GM18858 (cell line): ENCODE results near the gene MKNK1.

Experiments
- ATAC-seq: cut with Tn5 transposase; IDR thresholded peaks from one replicate; pipeline ENCODE4 v1.9.1; 2021; ENCODE audit not compliant: unreplicated experiment

MKNK1 gene

DNA sequence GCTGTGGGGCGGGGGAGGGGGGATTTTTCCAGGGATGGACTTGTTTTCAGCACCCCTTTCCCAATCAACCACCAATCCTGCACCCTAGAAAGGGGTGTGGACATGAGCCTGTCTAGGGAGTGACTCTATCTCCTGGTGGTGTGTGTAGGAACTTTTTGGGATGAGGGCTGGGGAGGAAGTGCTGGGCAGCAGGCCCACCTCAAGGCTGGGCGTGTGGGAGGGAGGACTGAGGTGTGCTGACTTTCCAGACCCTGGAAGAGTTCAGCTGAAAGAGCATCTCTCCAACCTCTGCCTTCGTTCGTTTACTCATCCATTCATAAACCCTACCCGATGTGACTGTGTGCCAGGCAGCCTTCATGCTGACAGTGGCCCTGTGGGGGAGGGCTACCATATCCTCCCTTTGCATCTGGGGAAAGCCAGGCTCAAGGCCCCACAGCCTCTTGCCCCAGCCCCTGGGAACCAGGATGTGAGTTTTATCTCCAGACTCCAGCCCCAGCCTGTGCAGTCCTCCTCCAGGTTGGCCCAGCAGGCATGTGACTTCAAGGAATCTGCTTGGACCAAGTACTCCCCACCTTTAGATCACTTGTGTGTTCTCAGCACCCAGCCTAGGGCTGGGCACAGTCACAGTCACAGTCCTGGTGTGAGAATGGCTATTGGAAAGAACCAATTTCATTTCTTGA, 59.4 kb downstream of the MKNK1 start:
- ATAC-seq = no peak

- no peak for ATAC-seq
These were observed 60.1 kb downstream of the MKNK1 start for GRCh38 chr1:46543761-46544560.

GRCh38 chr1:46543382-46543760, 60.7 kb downstream of the MKNK1 start:
- no peak for ATAC-seq

DNA sequence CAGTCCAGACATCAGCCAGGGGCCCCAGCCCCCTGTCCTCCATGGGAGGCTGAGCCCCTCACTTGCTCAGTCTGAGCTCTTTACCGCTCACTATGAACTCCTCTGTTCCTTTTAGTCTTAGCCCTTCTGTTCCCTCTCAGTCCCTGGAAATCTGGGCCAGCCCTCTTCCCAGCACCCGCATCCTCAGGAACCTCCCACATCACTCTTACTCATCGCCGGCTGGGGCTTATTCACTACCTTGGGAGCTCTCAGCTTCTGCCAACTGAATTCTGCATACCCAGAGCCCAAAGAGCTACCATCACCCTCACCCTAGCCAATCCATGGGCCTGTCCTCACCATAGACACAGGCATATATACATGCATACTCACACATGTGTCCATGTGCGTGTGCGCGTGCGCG, 64.1 kb downstream of the MKNK1 start:
- ATAC-seq = no peak

DNA sequence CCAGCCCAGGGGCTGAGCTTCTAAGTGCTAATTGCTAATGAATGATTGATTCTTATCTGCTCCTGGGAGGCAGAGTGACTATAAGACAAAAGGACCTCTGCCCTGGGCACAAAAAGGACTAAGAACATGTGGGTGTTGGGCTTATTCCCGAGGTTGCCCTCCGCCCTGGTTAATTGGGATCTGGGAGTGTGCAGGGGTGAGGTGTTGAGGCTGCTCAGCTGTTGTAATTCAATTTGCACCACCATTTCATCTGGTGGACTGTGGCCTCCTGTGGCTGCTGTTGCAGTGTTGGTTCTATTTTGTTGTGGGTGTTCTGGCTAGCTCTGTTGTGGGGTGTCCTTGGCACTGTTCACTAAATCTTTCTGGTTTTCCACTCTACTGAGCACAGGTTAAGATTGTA, 65.9 kb downstream of the MKNK1 start:
- no peak for ATAC-seq

DNA sequence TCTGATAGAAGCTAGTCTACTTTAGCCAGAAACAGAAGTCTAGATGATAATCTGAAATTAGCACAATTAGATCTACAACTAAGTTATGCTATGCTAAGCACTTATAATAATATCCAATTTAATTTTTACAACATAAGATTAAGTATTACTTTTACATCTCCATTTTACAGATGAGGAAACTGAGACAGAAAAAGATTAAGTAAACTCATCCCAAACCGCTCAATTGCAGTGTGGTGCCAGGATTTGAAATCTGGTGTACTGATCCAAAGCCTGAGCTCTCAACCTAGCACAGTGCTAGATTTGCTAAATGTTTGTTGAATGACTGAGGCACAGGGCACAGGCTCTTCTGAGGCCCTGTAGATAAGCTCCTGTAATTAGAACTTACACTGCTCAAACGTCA, 66.4 kb downstream of the MKNK1 start:
- no peak for ATAC-seq

DNA sequence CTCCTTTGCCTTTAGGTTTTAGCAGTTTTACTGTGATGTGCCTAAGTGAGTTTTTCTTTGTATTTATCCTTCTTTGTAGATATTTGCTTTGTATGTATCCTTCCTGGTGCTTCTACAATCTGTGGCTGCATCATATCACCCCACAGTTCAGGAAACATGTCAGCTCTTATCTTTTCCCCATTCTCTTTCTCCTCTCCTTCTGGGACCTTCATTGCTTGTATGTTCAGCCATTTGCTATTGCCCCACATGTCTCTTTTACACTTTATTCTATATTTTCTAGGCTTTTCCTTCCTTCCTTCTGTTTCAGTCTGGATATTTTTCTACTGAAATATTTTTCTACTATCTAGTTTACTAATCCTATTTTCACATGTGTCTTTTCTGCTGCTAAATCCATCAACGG, 67.5 kb downstream of the MKNK1 start:
- no peak for ATAC-seq

DNA sequence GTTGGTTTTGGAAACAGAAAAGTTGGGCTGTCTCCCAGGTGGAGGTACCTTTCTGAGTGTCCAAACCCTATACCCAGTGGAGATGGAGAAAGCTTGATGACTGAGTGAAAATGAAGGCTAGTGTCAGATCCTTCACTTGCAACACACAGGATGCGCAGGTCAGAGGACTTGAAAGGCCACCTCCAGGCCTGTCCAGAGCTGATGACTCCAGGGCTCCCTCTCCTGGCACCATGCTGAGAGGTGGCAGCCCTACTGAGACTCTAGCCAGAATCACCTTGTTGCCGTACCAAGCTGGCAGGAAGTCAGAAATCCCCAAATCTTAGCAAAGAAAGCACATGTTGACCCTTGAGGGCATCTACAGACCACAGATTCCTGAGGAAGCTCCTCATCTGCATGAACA, 69.0 kb downstream of the MKNK1 start:
- no peak for ATAC-seq

DNA sequence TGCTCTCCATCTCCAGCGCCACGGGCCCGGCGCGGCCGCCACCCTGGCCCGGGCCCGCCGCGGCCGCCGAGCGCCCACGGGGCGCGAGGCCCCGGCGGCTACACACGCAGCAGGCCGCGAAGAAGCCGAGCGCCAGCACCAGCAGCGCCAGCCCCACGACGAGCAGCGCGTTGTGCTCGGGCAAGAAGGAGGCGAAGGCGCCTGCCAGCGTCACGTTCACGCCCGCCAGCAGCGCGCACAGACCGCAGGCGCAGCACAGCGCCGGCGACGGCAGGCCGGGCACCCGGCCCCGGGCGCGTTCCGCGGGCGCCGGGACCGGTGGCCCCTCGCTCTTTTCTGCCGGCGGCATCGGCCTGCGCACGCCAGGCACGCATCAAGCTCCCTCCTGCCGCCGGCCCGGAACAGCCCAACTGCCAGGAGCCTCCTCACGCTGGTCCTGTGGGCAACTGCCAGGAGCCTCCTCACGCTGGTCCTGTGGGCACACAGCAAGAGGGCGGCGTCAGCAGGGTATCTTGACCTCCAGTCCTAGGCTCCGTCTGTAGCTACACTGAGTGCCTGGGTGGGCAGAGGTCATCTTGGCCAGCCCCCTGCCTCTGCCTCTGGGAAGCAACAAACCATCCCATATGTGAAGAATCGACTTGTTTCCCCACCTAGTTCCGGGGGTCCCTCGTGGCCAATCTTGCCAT, 70.7 kb downstream of the MKNK1 start:
- ATAC-seq = no peak

DNA sequence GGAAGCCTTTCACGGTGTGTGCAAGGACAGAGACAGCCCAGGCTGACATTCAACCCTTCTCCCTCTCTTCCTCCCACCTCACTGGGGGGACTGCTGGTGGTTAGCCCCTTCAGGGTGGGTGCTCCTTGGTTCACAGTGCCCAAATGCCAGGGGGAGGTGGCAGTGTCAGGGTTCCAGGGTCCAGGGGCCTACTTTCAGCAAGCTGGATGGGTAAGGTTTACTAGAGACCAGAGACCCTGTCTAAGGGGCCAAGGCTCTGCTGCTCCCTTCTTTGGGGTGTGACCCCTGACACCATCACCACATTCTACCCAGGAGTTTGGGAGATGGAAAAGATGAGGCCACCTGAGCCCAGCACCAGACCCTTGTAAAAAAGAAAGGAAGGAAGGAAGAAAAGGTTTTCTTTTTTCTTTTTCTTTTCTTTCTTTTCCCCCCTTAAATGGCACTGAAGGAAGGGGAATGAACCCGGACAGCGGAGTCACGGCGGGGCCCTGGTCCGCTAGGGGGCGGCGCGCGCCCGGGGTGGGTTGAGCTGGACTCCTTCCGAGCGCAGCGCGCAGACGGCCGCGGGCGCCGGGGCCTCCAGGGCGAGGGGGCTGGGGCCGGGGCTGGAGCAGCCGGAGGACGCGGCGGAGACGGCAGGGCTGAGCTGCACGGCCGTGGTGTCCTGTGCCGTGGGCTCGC, 71.4 kb downstream of the MKNK1 start:
- no peak for ATAC-seq

DNA sequence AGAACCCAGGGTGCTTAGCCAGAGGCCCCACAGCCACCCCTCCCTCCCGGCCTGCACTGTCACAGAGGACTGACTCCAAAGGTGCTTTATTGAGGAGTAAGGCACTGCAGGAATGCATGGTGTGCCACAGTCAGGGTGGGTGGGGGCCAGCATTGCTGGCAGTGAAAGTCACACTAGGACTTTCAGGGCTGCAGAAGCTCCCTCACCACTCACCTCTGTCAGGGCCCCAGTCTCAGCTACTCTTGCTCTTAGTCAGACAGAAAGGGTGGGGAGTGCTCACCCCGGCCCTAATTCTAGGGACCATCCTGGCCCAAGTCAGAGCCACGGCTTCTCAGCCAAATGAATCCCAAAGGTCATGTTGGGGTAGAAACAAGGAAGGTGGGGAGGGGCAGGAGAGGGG, 72.0 kb downstream of the MKNK1 start:
- no peak for ATAC-seq

DNA sequence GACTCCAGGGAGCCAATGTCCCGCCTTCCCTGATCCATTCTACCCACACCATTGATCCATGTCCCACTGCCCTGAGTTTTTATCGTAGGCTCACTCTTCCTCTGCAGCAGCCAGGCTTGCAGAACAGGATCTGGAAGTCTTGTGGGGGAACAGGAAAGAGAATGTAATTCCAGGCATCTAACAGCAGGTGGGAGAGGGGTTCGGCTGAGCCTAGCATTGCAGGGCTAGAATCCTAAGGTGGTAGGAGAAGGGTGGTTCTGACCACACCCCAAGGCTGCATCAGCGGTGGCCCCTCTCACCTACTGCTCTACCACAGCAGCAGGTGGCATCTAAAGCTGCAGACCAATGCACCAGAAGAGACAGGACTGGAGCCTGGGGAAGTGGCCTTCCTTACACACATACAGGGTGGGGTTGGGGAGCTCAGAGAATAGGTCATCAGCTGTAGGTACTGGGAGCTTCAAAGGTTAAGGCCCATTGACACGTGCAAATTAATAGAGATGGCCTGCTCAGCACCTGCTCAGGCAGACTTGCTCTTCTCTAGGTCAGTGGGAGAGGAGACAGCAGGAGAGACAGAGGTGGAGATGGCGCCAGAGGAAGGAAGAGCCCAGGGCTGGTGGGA, 73.2 kb downstream of the MKNK1 start:
- no peak for ATAC-seq

DNA sequence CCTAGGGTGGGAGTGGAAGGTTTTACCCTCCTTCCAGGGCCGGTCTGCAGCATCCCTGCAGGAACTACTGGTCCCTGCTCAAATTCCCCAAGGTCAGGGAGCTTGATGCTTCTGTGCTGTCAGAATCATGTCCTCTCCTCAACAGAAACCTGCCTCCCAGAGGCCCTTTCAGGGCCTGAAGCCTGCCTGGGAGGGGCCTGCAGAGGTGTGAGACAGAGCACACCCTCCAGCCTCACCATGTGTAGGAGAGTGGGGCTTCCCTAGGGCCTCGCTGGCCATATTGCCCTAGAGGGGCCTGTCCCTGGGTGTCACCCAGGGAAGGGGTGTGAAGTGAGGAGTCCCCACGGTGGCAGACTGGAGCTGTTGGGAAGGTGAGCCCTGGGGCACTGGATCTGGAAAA, 73.8 kb downstream of the MKNK1 start:
- no peak for ATAC-seq

- ATAC-seq = no peak
These were observed 74.9 kb downstream of the MKNK1 start for GRCh38 chr1:46529031-46529630.

- no peak for ATAC-seq
These were observed 75.6 kb downstream of the MKNK1 start for GRCh38 chr1:46528297-46528955.

DNA sequence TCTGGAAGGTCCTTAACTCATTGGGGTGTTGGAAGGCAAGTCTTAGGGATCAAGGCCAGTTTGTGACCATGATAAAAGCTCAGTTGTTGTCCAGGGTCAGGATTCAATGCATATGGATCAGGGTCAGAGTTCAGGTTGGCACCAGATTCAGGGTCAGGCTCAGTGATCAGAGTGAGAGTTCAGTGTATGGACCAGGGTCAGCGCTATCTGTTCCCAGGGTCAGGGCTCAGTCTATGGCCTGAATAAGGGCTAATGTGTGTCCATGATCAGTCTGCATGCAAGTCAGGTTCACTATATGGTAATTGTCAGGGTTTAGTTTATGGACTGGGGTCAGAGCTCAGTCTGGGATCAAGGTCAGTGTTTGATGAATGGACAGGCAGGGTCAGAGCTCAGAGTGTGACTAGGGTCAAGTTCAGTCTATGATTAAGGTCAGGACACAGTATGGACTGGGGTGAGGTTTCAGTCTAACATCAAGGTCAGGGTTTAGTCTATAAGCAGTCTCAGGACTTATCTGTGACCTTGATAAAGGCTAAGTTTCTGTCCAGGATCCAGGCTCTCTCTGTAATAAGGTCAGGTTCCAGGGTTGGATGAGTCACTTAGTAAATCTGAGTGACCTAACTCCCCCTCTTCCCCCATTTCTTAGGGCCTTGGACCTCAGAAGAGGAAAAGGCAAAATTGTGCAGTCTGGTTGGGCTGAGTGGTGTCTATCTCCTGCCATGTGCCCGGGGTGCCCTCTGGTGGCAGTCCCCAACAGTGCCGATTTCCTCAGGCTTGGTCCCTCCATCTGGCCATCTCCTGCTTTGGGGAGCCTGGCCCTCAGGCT, 76.4 kb downstream of the MKNK1 start:
- no peak for ATAC-seq

DNA sequence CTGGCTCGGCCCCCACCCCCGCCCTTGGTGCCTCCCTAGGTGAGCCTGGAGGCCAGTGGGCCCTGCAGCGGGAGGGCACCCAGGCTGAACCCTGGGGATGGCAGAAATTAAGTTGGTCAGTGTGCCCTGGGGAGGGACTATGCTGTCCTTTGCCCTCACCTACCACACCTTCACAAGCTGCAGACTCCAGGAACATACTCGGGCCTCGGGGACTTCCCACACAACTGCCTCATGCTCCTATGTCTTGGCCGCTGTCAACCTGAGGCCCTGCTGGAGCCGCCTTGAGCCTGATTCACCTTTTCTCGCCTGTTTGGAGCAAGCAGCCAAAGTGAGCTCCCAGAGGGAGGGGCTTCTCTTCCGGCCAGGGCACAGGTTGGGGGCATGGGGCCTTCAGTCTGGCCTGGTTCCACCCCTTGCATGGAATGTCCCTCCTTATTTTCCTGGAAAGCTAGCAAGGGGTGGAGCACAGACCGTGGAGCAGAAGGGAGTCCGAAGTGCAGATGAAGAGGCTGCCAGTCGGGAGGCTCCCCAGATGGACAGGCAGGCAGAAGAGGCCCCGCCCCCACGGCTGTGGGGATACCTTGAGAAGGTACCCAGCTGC, 77.3 kb downstream of the MKNK1 start:
- no peak for ATAC-seq

DNA sequence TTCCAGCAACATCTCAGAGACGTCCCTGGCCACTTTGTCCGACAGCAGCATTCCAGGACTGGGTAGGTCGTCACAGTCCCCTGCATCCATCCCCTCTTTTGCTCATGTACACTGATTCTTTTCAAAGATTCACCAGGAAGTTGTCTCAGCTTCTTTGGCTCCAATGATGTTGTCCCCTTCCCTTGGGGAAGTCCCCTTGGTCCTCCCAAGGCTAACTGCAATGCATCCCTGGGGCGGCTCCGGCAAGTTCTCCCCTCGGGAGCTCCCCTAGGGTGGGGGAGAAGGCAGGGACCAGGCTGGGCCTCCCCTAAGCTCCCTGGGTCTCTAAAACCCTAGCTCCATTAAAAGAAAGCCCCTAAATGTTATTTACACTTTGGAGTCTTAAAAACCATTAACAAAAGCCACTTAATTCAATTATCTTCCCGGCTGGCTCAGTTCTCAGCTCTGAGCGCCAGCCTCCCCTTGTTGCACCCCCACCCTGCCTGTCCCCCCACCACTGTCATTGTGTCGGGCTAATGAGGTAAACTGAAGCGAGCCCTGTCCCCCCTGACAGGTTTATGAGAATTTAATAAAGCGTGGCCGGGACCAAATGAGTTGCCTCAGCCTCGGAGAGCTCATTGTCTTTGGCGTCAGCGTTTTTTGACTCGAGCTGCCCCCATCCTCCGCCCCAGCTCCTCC, 77.9 kb downstream of the MKNK1 start:
- ATAC-seq = no peak
